ENCODE measurements around the gene CCDC24. TPM values are rescaled to one million over a fixed set of nuclear protein-coding genes. Genes with fewer than 3 reads are reported as not detected.

Gene CCDC24
- total RNA-seq, 4 donors from 2014 or later: 0.57 to 4.4 (median 2.4) TPM

- no peak for TF ChIP-seq CTCF (IDR thresholded peaks at IDR 0.05; ENCODE audit: low read depth)
Measured at GRCh38 chr1:44002606-44003157, 11.3 kb downstream of the CCDC24 start.

- no peak for TF ChIP-seq CTCF (IDR thresholded peaks at IDR 0.05; ENCODE audit: low read depth)
Measured at GRCh38 chr1:44008259-44008658, 16.9 kb downstream of the CCDC24 start.

GRCh38 chr1:44010935-44011471 lies 19.6 kb downstream of the CCDC24 start:
- TF ChIP-seq CTCF (IDR thresholded peaks at IDR 0.05; ENCODE audit: low read depth): no peak

- no peak for TF ChIP-seq CTCF (IDR thresholded peaks at IDR 0.05; ENCODE audit: low read depth)
Measured at GRCh38 chr1:44012404-44012803, 21.0 kb downstream of the CCDC24 start.

GRCh38 chr1:44012941-44013609 lies 21.7 kb downstream of the CCDC24 start:
- TF ChIP-seq CTCF (IDR thresholded peaks at IDR 0.05; ENCODE audit: low read depth): no peak

GRCh38 chr1:44013949-44014348 lies 22.6 kb downstream of the CCDC24 start:
- no peak for TF ChIP-seq CTCF (IDR thresholded peaks at IDR 0.05; ENCODE audit: low read depth)

- no peak for TF ChIP-seq CTCF (IDR thresholded peaks at IDR 0.05; ENCODE audit: low read depth)
Measured at GRCh38 chr1:44014365-44015104, 23.1 kb downstream of the CCDC24 start.
